Measurements from ENCODE around the gene FAM186B.

- TF ChIP-seq, protein P1, sequence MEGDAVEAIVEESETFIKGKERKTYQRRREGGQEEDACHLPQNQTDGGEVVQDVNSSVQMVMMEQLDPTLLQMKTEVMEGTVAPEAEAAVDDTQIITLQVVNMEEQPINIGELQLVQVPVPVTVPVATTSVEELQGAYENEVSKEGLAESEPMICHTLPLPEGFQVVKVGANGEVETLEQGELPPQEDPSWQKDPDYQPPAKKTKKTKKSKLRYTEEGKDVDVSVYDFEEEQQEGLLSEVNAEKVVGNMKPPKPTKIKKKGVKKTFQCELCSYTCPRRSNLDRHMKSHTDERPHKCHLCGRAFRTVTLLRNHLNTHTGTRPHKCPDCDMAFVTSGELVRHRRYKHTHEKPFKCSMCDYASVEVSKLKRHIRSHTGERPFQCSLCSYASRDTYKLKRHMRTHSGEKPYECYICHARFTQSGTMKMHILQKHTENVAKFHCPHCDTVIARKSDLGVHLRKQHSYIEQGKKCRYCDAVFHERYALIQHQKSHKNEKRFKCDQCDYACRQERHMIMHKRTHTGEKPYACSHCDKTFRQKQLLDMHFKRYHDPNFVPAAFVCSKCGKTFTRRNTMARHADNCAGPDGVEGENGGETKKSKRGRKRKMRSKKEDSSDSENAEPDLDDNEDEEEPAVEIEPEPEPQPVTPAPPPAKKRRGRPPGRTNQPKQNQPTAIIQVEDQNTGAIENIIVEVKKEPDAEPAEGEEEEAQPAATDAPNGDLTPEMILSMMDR (IDR thresholded peaks at IDR 0.05): peak in 2 of 3 donors; percentile 19 to 51
- TF ChIP-seq POLR2AphosphoS5 (IDR thresholded peaks at IDR 0.05) (no peak), POLR2A (IDR thresholded peaks at IDR 0.05) (no peak)
These were observed 51.8 kb downstream of the FAM186B start for GRCh38 chr12:49553512-49554088.
